Stimulated activated naive CD8-positive, alpha-beta T cell treated with anti-CD3 and anti-CD28 coated beads, Interleukin-15, Interleukin-2, amounts not matched to agents 100 U/mL and 50 U/mL, for 24 hours (primary cell): ENCODE measurements around the gene RNF225.
"Not testable (repeated sequence)": the region's sequence is repeated elsewhere in the genome, so short reads cannot be mapped to it uniquely, and the experiment has no call there.

Experiments
- ATAC-seq: fragments of 150-1000 bp; cut with Tn5 transposase; one replicate; pipeline ENCODE4 v1.10.0; 2021
- DNase-seq: peaks from one replicate; pipeline ENCODE4 v3.0.0; 2021

Gene RNF225

DNA sequence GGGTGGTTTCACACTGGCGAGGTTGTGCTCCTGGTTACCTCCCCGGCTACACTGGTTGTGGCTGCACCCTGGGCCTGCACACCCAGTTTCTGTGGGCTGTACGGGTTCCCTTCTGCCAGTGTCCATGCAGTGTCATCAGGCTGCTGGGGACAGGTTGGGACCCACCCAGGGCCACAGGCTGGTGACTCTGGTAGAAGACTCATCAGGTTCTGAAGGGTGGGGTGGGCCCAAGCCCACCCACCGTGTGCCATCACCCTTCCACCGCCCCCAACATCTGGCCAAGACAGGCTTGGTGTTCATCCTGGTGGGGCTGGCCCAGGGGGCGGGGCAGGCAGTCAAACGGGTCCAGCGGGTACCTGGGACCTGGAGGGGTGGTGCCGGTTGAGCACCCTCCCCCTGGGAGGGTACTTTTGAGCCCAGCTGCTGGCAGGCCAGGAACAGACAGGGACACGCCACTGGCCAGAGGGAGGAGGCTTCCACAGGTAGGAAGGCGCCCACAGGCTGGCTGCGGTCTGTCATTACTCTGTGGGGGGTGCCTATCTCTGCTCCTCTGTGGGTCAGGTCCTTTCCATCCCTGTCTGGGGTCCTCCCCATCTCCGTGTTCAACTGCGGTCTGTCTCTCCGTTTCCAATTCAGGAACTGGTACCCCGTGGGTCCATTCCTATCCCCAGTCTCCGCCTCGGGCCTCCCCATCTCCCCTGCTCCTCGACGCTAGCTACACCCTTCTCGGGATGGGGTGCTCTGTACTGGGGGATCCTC lies at the start of gene RNF225:
Gene RNF225 (plus strand): TSS at position 437 of the 759 bp plus-strand sequence. CDS start 434 bp downstream, outside the sequence.
- DNase-seq = no peak
- ATAC-seq = peak; percentile 44

GRCh38 chr19:58346961-58347929 lies 48.2 kb upstream of the RNF225 start:
- ATAC-seq = peak; percentile 95
- peak; percentile 78 for DNase-seq

DNA sequence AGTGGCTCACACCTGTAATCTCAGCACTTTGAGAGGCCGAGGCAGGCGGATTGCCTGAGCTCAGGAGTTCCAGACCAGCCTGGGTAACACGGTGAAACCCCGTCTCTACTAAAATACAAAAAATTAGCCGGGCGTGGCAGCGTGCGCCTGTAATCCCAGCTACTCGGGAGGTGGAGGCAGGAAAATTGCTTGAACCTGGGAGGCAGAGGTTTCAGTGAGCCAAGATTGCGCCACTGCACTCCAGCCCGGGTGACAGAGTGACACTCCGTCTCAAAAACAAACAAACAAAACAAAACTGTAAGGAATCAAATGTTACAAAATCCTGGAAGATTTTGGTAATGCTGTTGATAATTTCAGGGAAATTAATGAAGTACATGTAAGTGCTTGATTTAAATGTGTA lies 47.4 kb upstream of the RNF225 start:
- not testable (repeated sequence) for ATAC-seq, DNase-seq

DNA sequence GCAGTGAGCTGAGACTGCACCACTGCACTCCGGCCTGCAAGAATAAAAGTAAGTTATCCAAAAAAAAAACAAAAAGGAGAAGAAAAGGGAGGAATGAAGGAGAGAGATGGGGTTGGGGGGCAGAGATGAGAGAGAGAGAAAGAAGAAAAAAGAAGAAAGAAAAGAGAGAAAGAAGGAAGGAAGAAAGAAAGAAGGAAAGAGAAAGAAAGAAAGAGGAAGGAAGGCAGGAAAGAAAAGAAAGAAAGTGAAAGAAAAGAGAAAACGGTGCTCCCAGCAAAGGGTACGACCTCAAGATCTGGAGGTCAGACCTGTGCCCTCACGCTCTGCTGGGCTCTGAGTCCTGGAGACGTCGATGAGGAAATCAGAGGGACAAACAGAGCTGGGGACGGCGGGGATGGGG lies 45.9 kb upstream of the RNF225 start:
- DNase-seq (no peak), ATAC-seq (no peak)

- DNase-seq (no peak), ATAC-seq (no peak)
Observed at GRCh38 chr19:58350001-58350861, 45.2 kb upstream of the RNF225 start.

GRCh38 chr19:58350871-58351557 lies 44.4 kb upstream of the RNF225 start:
- DNase-seq (no peak), ATAC-seq (no peak)

DNA sequence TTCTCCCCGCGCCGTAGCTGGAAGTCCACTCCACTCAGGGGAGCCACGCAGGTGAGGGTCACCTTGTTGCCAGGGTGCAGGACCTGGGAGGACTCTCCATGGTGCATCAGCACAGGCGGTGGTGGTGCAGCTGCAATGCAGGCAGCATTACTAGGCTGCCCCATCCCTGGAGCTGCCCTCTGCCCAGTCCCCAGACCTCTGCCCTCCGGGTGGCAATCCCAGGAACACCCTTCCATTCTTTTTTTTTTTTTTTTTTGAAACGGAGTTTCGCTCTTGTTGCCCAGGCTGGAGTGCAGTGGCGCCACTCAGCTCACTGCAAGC lies 43.9 kb upstream of the RNF225 start:
- ATAC-seq = no peak
- no peak for DNase-seq

GRCh38 chr19:58351990-58352755 lies 43.3 kb upstream of the RNF225 start:
- no peak for DNase-seq
- ATAC-seq = no peak

- DNase-seq = no peak
- ATAC-seq = no peak
Observed at GRCh38 chr19:58352760-58353671, 42.4 kb upstream of the RNF225 start, which contains the start of gene A1BG. A1BG (minus strand) TSS chr19:58353492; CDS start chr19:58353437, 55 bp downstream.

- DNase-seq = no peak
- no peak for ATAC-seq
Observed at GRCh38 chr19:58353717-58354477, 41.6 kb upstream of the RNF225 start.

DNA sequence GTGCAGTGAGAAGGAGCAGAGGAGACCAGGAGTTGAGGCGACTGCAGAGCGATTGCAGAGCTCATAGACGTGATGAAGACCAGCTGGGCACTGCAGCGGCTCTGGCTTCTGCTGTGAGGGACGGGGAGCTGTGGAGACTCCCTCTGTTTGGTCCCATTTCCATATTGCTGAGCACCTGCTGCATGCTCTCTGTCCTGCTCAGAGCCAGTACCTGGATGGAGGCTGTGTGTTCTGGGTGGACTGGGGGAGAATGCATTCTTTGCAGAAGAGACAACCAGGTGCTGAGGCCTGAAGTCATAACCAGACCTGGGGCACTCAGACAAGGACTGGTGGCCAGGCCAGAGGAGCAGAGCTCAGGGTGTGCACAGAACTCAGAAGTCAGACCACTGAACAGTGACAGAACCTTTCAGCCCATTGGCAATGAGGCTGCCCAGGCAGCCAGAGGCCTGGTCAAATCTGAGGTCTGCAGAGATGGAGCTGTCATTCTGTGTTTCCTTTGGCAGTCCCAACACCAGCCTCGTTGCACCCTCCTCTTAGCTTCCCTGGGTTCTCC lies 40.9 kb upstream of the RNF225 start:
- ATAC-seq (no peak), DNase-seq (no peak)

DNA sequence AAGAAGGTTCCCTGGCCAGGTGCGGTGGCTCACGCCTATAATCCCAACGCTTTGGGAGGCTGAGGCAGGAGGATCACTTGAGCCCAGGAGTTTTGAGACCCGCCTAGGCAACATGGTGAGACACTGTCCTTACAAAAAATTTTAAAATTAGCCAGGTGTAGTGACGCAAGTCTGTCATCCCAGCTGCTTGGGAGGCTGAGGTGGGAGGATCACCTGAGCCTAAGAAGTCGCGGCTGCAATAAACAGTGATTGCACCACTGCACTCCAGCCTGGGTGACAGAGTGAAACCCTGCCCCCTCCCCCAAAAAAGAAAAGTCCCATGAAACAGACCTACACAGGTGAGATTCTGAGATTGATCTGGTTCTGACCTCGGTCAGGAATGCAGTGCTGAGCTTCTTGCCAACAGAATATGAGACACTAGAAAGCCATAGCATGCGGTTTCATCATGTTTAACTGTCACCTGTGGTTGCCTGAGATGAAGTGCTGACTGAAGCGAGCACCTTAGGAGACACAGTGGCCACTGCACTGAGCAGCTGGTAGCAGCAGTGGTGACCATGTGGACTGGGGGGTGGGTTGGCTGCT lies 40.1 kb upstream of the RNF225 start:
- no peak for ATAC-seq
- DNase-seq = no peak

GRCh38 chr19:58355908-58356765 lies 39.3 kb upstream of the RNF225 start:
- peak; percentile 37 for DNase-seq

DNA sequence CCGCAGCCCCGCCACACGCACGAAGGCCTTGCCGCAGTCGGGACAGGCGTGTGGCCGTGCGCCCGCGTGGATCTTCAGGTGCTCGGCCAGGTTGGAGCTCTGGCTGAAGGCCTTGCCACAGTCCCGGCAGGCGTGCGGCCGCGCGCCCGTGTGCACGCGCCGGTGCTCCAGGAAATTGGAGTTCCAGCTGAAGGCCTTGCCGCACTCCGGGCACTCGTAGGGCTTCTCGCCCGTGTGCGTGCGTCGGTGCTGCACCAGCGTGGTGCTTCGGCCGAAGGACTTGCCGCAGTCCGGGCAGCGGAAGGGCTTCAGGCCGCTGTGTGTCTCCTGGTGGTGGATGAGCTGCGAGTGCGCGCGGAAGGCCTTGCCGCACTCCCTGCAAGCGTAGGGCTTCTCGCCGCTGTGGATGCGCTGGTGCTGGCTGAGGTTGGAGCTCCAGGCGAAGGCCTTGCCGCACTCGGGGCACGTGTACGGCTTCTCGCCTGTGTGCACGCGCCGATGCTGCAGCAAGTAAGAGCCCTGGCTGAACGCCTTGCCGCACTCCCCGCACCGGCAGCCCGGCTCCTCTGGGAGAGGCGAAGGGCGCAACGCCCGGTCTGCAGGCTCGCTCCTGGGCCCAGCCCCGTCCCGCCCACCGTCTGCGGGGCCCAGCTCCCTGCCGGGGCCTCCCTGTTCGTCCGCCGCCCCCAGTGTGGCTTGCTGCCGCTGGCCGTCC lies 38.5 kb upstream of the RNF225 start:
- no peak for ATAC-seq
- DNase-seq = no peak

More at GRCh38 chr19:58355908-58356765, 39.3 kb upstream of the RNF225 start:
- ATAC-seq = peak; percentile 44

DNA sequence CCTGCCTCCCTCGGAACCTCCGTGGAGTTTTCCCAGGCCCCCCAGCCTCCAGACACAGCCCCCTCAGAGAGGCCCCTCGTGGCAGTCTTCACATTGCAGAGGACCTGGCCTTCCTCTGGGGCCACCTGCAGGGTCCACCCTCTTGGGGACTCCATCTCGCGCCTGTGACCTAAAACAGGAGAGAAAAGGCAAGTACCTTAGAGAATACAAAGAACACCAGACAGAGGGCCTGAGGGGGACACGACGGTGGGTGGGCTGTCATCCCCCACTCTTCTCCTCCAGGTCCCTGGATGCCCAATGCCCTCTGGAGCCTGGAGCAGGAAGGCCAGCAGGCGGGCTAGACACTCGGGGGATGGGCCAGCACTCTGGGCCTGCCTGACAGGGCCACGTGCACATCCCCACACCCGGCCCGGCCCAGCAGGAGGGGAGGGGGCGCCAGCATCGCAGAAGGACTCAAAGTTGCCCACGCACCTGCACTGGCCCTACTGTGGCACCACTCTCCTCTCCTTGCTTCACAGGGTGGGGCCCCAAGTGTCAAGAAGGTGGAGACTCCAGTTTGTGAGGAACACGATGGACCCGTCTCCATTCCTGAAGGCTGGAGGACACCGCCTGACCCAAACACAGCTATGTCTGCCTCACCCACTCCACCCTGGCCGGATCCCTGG lies 37.8 kb upstream of the RNF225 start:
- DNase-seq = no peak
- no peak for ATAC-seq

DNA sequence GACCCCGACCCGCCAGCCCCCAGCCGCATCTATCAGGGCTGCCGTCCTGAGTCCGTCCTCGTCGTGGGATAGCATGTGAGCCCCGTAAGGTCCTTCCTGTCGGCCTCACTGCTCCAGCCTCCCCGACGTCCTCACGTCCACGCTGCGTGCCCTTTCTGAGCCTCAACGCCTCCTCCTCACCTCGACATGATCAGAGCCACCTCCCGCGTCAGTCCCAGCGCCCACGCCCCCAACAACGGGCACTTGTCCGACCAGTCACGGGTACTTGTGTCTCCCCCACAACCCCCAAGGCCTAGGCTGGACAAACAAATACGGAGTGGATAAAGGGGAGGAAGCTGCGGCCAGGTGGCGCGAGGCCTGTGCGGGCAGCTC lies 33.6 kb upstream of the RNF225 start:
- peak; percentile 37 for ATAC-seq
- peak; percentile 72 for DNase-seq
